Subcutaneous abdominal adipose tissue (tissue), 5 donors: ENCODE measurements around the gene PIPOX.

Experiments used
- H3K27ac ChIP-seq: one replicate; pipeline ENCODE4 v1.7.0; 2013; ENCODE audit warnings: low read depth, mild to moderate bottlenecking, inconsistent platforms, low read length, moderate library complexity
- H3K27me3 ChIP-seq, 5 donors: one replicate each; pipeline ENCODE4 v1.7.0; 2013; ENCODE audit warnings: low read length in 5 of 5, inconsistent platforms in 1 of 5; ENCODE audit not compliant: control insufficient read depth in 5 of 5, insufficient read depth in 4 of 5
- H3K36me3 ChIP-seq, 5 donors: one replicate each; pipeline ENCODE4 v1.7.0; 2013; ENCODE audit warnings: low read length in 5 of 5; ENCODE audit not compliant: control insufficient read depth in 5 of 5, insufficient read depth in 5 of 5
- H3K4me1 ChIP-seq, 5 donors: one replicate each; pipeline ENCODE4 v1.7.0; 2013; ENCODE audit warnings: low read length in 5 of 5, mild to moderate bottlenecking in 3 of 5, moderate library complexity in 1 of 5; ENCODE audit not compliant: control insufficient read depth in 5 of 5, insufficient read depth in 5 of 5
- H3K4me3 ChIP-seq, 5 donors: one replicate each; pipeline ENCODE4 v1.7.0; 2013; ENCODE audit warnings: low read length in 5 of 5, low read depth in 1 of 5
- H3K9ac ChIP-seq, 5 donors: one replicate each; pipeline ENCODE4 v1.7.0; 2013; ENCODE audit warnings: low read length in 5 of 5, mild to moderate bottlenecking in 4 of 5, moderate library complexity in 3 of 5
- H3K9me3 ChIP-seq, 5 donors: one replicate each; pipeline ENCODE4 v1.7.0; 2013; ENCODE audit warnings: low read length in 5 of 5; ENCODE audit not compliant: control insufficient read depth in 5 of 5
- donor health status: healthy.
- donor health status: healthy.
- donor health status: healthy.
- donor health status: healthy.
- donor health status: healthy.

PIPOX gene

DNA sequence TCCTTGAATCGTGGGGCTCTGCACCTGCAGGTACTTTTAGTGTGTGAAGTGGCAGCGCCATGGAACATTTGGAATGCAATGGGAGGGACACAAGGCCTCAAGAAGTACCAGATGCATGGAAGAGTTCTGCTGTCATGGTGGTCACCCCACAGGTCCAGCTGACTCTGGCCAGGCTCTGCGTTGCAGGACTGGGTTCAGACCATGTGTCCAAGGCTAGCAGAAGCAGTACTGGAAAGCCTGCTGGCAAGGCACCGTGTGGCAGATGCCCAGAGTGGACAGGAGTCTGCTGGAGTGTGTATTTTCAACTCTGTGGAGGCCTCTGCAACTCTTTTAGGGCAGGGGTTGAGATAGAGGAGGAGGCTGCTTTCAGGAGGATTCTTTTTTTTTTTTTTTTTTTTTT is 2.1 kb downstream of the PIPOX start:
- H3K27me3 ChIP-seq: peaks cover 0 to 13% (median 0%) of the 10 kb centered on the region in 5 donors
- H3K4me1 ChIP-seq: peaks cover 3 to 42% (median 22%) of the 10 kb centered on the region in 5 donors
- H3K36me3 ChIP-seq: no peaks in the 10 kb centered on the region
- H3K9ac ChIP-seq: no peak overlapping the region
- H3K27ac ChIP-seq: no peak overlapping the region
- no peaks in the 10 kb centered on the region for H3K9me3 ChIP-seq
- no peak overlapping the region for H3K4me3 ChIP-seq

DNA sequence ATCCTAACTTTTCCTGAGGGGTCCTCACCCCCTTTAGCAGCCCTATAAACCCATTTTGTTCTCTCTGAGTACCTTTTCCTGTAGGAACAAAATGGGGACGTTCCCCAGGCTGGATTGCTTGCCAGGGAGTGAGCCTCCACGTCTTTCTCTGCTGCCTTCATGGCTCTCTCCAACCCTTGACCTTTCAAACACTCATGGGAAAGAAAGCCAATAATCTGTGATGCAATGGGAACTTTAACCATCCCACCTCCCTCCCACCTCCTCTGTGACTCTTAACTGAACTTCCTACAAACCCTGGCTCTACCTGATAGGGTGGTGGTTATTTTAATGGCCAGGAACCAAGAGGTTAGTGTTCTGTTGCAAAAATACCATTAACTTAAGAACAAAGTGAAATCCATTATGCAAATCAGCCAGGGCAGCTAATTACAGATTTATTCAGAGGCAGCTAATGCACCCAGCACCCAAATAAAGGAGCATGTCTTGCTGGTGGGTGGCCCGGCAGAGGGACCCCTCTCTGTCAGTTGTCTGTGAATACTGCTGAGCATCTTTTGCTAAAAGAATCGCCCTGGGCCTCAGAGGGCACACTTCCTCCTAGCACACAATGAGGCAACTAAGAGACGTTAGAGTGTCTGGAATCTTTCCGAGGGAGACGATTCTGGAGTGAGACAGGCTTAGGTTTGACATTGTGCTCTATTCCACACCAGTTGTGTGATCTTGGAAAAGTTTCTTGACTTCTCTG is 3.0 kb downstream of the PIPOX start:
- Histone ChIP-seq H3K9ac (no peak overlapping the region), H3K4me1 (peaks cover 3 to 42% (median 22%) of the 10 kb centered on the region in 5 donors), H3K36me3 (no peaks in the 10 kb centered on the region), H3K9me3 (no peaks in the 10 kb centered on the region), H3K4me3 (no peak overlapping the region), H3K27ac (no peak overlapping the region), H3K27me3 (peaks cover 0 to 13% (median 0%) of the 10 kb centered on the region in 5 donors)

DNA sequence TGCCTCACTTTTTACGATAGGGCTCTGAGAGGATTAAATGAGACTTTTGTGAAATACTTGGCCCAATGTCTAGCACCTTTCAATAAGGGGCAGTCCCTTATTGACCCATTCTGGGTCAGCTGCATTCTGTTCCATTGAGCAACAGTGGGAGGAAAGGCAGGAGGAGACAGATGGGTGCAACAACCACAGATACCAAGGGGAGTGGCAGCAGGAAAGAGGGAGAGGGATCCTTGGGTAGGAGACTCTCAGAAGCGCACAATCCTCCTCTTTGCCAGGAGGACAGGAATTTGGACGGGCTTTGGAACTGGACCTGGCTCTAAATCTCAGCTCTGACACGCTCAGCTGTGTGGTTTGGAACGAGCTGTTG is 3.5 kb downstream of the PIPOX start:
- H3K27me3 ChIP-seq: peaks cover 0 to 10% (median 0%) of the 10 kb centered on the region in 5 donors
- no peak overlapping the region for H3K27ac ChIP-seq

DNA sequence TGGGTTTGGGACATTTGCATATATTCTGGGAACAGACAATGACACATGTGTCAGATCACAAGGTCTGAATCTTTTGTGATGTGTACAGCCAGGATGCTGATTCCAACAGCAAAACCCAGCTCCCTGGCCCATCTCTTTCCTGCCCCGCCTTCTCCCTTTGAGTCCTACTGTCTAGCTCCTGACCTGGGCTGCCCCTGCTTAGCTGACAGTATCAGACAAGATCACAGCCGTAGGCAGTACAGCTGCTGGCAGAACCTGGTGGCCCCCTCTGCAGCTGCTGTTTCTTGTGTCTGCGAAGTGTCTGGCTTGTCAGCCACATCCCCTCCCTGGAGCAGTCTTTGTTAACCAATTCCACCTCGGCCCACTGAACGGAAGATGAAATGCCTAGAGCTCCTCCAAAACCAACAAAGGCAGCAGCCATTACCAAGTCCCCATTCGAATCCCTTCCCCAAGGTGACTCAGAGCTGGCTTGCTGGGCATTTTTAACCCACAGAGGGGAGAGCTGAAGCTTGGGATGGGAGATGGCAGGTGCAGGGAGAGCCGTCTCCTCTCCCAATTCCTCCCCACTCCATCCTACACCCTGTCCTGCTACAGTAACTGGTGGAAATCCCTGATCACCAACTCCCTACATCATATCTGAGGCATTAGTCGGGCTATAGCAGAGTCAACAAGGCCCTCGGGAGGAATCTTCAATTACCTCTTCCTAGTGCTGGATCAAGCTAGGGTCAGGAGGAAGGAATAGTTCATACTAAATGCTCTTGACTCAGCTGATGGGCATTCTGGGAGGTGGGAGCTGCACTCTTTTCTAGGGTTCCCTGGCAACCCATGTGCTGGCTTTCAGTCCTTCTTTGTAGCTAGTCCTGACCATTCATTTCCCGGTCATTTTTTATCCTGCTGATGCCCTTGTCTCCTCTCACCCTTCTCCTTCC is 5.8 kb downstream of the PIPOX start:
- no peak overlapping the region for H3K9ac ChIP-seq
- H3K9me3 ChIP-seq: no peaks in the 10 kb centered on the region
- no peak overlapping the region for H3K27ac ChIP-seq
- H3K27me3 ChIP-seq: peaks cover 0 to 10% (median 0%) of the 10 kb centered on the region in 5 donors
- H3K36me3 ChIP-seq: no peaks in the 10 kb centered on the region
- H3K4me1 ChIP-seq: peaks cover 2 to 23% (median 9%) of the 10 kb centered on the region in 5 donors
- H3K4me3 ChIP-seq: no peak overlapping the region

More for the DNA sequence above, 3.5 kb downstream of the PIPOX start:
- Histone ChIP-seq H3K9me3 (no peaks in the 10 kb centered on the region), H3K4me3 (no peak overlapping the region), H3K9ac (no peak overlapping the region), H3K4me1 (peaks cover 3 to 42% (median 22%) of the 10 kb centered on the region in 5 donors), H3K36me3 (no peaks in the 10 kb centered on the region)

DNA sequence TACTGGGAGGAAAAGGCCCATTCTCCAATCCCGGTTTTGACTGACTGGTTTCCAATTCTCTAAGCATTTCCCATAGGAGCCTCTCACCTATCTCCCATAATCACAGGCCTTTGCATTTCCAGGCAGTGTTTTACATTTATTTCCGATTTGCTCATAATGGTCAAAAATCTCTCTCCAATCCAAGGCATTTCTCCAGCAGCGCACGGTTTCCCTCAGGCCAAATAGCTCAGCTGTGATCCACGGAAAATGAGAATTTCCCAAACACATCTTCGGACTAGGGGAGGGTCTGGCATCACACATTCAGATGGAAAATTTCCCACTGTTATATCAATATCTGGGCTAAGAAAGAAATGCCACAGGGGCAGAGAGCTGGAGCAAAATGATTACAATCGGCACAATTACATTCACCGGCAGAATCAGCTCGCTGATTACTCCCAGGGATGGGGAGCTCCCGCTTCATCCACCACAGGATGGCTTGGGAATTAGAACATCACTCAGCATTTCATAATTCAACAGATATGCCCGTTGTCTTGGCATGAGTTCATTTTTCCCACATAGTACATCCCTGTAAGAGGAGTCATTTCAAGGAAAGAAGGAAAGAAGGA is 6.7 kb downstream of the PIPOX start:
- no peak overlapping the region for H3K27ac ChIP-seq
- H3K4me1 ChIP-seq: peaks cover 2 to 16% (median 7%) of the 10 kb centered on the region in 5 donors
- no peaks in the 10 kb centered on the region for H3K36me3 ChIP-seq
- no peak overlapping the region for H3K4me3 ChIP-seq
- no peaks in the 10 kb centered on the region for H3K9me3 ChIP-seq
- H3K9ac ChIP-seq: no peak overlapping the region
- H3K27me3 ChIP-seq: peaks cover 0 to 11% (median under 1%) of the 10 kb centered on the region in 5 donors

DNA sequence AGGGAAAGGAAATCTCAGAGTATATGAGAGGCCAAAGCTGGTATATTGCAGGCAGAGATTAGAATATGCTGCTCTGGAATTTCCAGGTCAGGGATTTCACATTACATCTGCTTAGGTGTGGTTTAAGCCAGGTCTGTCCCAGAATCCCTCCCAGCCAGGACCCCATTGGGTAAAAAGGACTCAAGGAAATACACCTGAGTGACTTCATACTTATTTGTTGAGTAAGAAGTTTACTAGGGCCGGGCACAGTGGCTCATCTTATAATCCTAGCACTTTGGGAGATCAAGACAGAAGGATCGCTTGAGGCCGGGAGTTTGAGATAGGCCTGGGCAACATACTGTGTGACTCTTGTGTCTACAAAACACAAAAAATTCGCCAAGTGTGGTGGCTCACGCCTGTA is 7.2 kb downstream of the PIPOX start:
- H3K4me1 ChIP-seq: peaks cover 2 to 12% (median 7%) of the 10 kb centered on the region in 5 donors
- H3K9me3 ChIP-seq: no peaks in the 10 kb centered on the region
- H3K27ac ChIP-seq: no peak overlapping the region
- H3K27me3 ChIP-seq: peaks cover 0 to 16% (median 5%) of the 10 kb centered on the region in 5 donors
- H3K4me3 ChIP-seq: no peak overlapping the region
- H3K9ac ChIP-seq: no peak overlapping the region
- no peaks in the 10 kb centered on the region for H3K36me3 ChIP-seq

DNA sequence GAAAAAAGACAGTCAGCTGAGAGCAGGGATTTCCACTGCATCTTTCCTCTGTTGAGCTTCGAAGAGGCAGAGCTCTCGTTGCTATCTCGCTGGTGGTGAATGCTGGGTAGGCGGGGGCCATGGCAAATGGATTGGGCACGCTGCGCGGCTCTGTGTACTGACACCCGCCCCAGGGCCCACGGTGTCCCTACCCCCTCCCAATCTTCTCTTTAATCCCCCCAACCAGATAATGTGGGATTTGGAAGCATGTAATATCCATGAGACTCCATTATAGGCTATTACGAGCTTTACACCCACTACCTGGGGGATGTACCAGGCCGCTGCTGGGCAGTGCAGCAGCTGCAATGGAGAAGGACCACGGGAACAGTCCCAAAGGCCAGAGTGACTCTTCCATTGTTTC is 8.3 kb downstream of the PIPOX start:
- no peaks in the 10 kb centered on the region for H3K9me3 ChIP-seq

DNA sequence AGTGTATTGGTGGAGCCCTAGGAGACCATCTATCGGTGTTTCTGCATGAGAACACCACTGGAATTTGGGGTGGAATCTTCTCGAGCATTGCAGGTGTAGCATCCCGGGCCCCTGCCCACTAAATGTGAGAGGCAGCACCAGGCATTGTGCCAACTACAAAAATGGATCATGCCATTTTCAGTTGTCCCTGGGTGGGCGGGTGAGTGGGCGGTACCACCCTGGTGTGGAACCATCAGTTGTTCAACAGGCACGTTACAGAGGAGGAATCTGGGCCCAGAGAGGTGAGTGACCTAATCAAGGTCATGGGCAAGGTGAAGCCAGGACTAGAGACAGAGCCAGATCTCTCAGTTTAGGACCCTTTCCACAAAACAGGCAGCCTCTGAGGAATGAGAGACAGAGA is 8.8 kb downstream of the PIPOX start:
- Histone ChIP-seq H3K9me3 (no peaks in the 10 kb centered on the region), H3K9ac (no peak overlapping the region), H3K4me1 (no peaks in the 10 kb centered on the region), H3K27ac (no peak overlapping the region), H3K4me3 (no peak overlapping the region), H3K27me3 (peaks cover 0 to 19% (median 5%) of the 10 kb centered on the region in 5 donors), H3K36me3 (no peaks in the 10 kb centered on the region)

More for the DNA sequence above, 8.3 kb downstream of the PIPOX start:
- Histone ChIP-seq H3K27me3 (peaks cover 0 to 21% (median 5%) of the 10 kb centered on the region in 5 donors), H3K36me3 (no peaks in the 10 kb centered on the region), H3K9ac (no peak overlapping the region), H3K4me1 (peaks cover 0 to 5% (median 4%) of the 10 kb centered on the region in 5 donors), H3K4me3 (no peak overlapping the region), H3K27ac (no peak overlapping the region)

DNA sequence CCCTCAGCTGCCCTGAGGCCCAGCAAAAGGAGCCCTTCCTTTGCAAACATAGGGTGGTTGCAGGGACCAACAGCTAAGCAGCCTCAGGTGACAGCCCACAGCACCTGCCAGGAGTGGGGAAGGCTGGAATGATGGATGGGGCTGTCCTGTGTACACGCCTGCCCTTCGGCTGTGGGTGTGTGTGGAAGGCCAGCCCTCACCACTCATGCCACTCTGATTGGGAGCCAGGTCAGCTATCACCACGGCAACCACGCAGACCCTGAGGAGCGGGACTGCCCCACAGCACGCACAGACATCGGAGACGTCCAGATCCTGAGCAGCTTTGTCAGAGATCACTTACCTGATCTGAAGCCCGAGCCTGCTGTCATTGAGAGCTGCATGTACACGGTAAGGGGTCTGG is 11.9 kb downstream of the PIPOX start:
- Histone ChIP-seq H3K4me3 (no peak overlapping the region), H3K36me3 (no peaks in the 10 kb centered on the region), H3K4me1 (peaks cover 0 to 3% (median 0%) of the 10 kb centered on the region in 5 donors), H3K9me3 (no peaks in the 10 kb centered on the region), H3K27me3 (peaks cover 0 to 14% (median 5%) of the 10 kb centered on the region in 5 donors), H3K9ac (no peak overlapping the region), H3K27ac (no peak overlapping the region)
